HepG2 (cell line): ENCODE results near the gene CD72. TPM values are rescaled to one million over a fixed set of nuclear protein-coding genes. Genes with fewer than 3 reads are reported as not detected.

Experiments
- ARNTL ChIP-seq: sonication (generic); formaldehyde crosslinking; IDR thresholded peaks from 2 replicates; pipeline ENCODE4 v1.4.0; 2020; ENCODE audit warnings: mild to moderate bottlenecking, missing genetic modification reagents
- CC2D1A ChIP-seq: sonication (generic); formaldehyde crosslinking; IDR thresholded peaks from 2 replicates; pipeline ENCODE4 v1.8.1; 2023; ENCODE audit warnings: mild to moderate bottlenecking, missing genetic modification reagents
- CHD4 ChIP-seq: fragments of 200-600 bp; sonication (generic); IDR thresholded peaks from 2 replicates; pipeline ENCODE4 v1.7.0; 2017; ENCODE audit warnings: mild to moderate bottlenecking, low read length, borderline replicate concordance
- CREM ChIP-seq, 2 experiments: sonication (generic) in 1 of 2; formaldehyde crosslinking in 1 of 2; IDR thresholded peaks; 2 replicates each; pipeline versions ENCODE4 v1.4.0 to v1.6.1; 2016 to 2020; ENCODE audit warnings: antibody characterized with exemption in 1 of 2, mild to moderate bottlenecking in 1 of 2, missing genetic modification reagents in 1 of 2
- DNMT3B ChIP-seq: conservative IDR thresholded peaks from 2 replicates; pipeline ENCODE4 v1.6.1; 2016; ENCODE audit warnings: missing biosample characterization, control low read depth
- DR1 ChIP-seq: sonication (generic); formaldehyde crosslinking; IDR thresholded peaks from 2 replicates; pipeline ENCODE4 v1.8.0; 2021; ENCODE audit warnings: mild to moderate bottlenecking, missing genetic modification reagents, inconsistent platforms
- FOXJ3 ChIP-seq: sonication (generic); formaldehyde crosslinking; IDR thresholded peaks from 2 replicates; pipeline ENCODE4 v1.4.0; 2020; ENCODE audit warnings: missing genetic modification reagents, mild to moderate bottlenecking, borderline replicate concordance
- HMGA1 ChIP-seq: sonication (generic); formaldehyde crosslinking; conservative IDR thresholded peaks from 2 replicates; pipeline ENCODE4 v1.4.0; 2020; ENCODE audit warnings: missing genetic modification reagents
- HMGXB3 ChIP-seq: sonication (generic); formaldehyde crosslinking; IDR thresholded peaks from 2 replicates; pipeline ENCODE4 v1.4.0; 2020; ENCODE audit warnings: missing genetic modification reagents, borderline replicate concordance
- KAT8 ChIP-seq: IDR thresholded peaks from 2 replicates; pipeline ENCODE4 v1.6.1; 2016; ENCODE audit warnings: missing genetic modification reagents, missing compliant biosample characterization
- NFIB ChIP-seq: sonication (generic); formaldehyde crosslinking; IDR thresholded peaks from 2 replicates; pipeline ENCODE4 v1.9.0; 2021; ENCODE audit warnings: missing genetic modification reagents, mild to moderate bottlenecking, borderline replicate concordance
- SIN3B ChIP-seq: fragments of 150-350 bp; IDR thresholded peaks from 2 replicates; pipeline ENCODE4 v1.6.1; 2014; ENCODE audit warnings: low read length
- TEAD2 ChIP-seq: sonication (generic); formaldehyde crosslinking; IDR thresholded peaks from 2 replicates; pipeline ENCODE4 v1.9.0; 2021; ENCODE audit warnings: missing genetic modification reagents
- ZBTB1 ChIP-seq: sonication (generic); formaldehyde crosslinking; IDR thresholded peaks from 2 replicates; pipeline ENCODE4 v1.4.0; 2020; ENCODE audit warnings: missing genetic modification reagents, borderline replicate concordance
- ZBTB3 ChIP-seq: sonication (generic); formaldehyde crosslinking; IDR thresholded peaks from 2 replicates; pipeline ENCODE4 v1.4.0; 2020; ENCODE audit warnings: low read depth, mild to moderate bottlenecking, moderate library complexity, missing genetic modification reagents, borderline replicate concordance
- ZBTB38 ChIP-seq: sonication (generic); formaldehyde crosslinking; IDR thresholded peaks from 2 replicates; pipeline ENCODE4 v1.5.1; 2020; ENCODE audit warnings: mild to moderate bottlenecking, missing genetic modification reagents
- ZFY ChIP-seq: sonication (generic); formaldehyde crosslinking; IDR thresholded peaks from 2 replicates; pipeline ENCODE4 v1.4.0; 2020; ENCODE audit warnings: missing genetic modification reagents
- ZMYM2 ChIP-seq: sonication (generic); formaldehyde crosslinking; IDR thresholded peaks from 2 replicates; pipeline ENCODE4 v1.8.0; 2022; ENCODE audit warnings: mild to moderate bottlenecking, missing genetic modification reagents
- ZNF512 ChIP-seq: sonication (generic); formaldehyde crosslinking; IDR thresholded peaks from 2 replicates; pipeline ENCODE4 v1.4.0; 2020; ENCODE audit warnings: mild to moderate bottlenecking, missing genetic modification reagents
- ZNF556 ChIP-seq: sonication (generic); formaldehyde crosslinking; IDR thresholded peaks from 2 replicates; pipeline ENCODE4 v1.4.0; 2020; ENCODE audit warnings: mild to moderate bottlenecking, missing genetic modification reagents, borderline replicate concordance
- ZNF737 ChIP-seq: sonication (generic); formaldehyde crosslinking; IDR thresholded peaks from 2 replicates; pipeline ENCODE4 v1.5.0; 2020; ENCODE audit warnings: missing genetic modification reagents, mild to moderate bottlenecking, borderline replicate concordance
- polyA plus RNA-seq, 8 experiments: library from polyadenylated mRNA; depleted of rRNA in 3 of 8; stranded (reverse) in 7 of 8; unstranded in 1 of 8; fragments of >200 nt; fragmentation: Illumina TruSeq in 4 of 8; extraction: Trizol in 4 of 8; gene quantifications; 2 replicates each; pipeline versions ENCODE4 v1.2.1 to v1.2.3, GENCODE V29; 2011 to 2016; ENCODE audit warnings: low read depth in 4 of 8, missing spikeins in 1 of 8, mixed read lengths in 1 of 8; ENCODE audit not compliant: insufficient read depth in 1 of 8
- total RNA-seq, 5 experiments: library from RNA; depleted of rRNA; stranded (reverse); fragments of >200 nt; fragmentation: Illumina TruSeq; extraction: Trizol; gene quantifications; 2 replicates each; pipeline ENCODE4 v1.2.3, GENCODE V29; 2016; ENCODE audit warnings: low read depth in 1 of 5
- TF ChIP-seq, protein P1 (sequence below): sonication (generic); formaldehyde crosslinking; IDR thresholded peaks from 2 replicates; pipeline ENCODE4 v1.5.0; 2020; ENCODE audit warnings: mild to moderate bottlenecking, missing genetic modification reagents
- TF ChIP-seq, protein P2 (sequence below): IDR thresholded peaks from 2 replicates; pipeline ENCODE4 v1.6.1; 2016; ENCODE audit warnings: control low read depth

CD72 gene
- total and polyA plus RNA-seq, 2 of the 13 experiments (the other 11 are each of a cell fraction or from before 2014, with no cell fraction given), result 0.18 to 1.1 TPM

GRCh38 chr9:35603986-35604577 lies 14.1 kb downstream of the CD72 start (continued):
- TF ChIP-seq DNMT3B (CRISPR knock-in tag) (no peak), ZBTB3 (CRISPR knock-in tag) (no peak), ARNTL (CRISPR knock-in tag) (peak; percentile 84), HMGXB3 (CRISPR knock-in tag) (peak; percentile 87), TEAD2 (CRISPR knock-in tag) (no peak), ZFY (peak; percentile 73; the same call in 1 of the 2 replicates), ZBTB1 (CRISPR knock-in tag) (no peak; the same call in 1 of the 2 replicates), ZNF512 (CRISPR knock-in tag) (no peak), HMGA1 (no peak), SIN3B (no peak), ZNF556 (CRISPR knock-in tag) (no peak), ZMYM2 (no peak), DR1 (peak; percentile 99), CC2D1A (CRISPR knock-in tag) (no peak), ZBTB38 (CRISPR knock-in tag) (peak; percentile 40; the same call in 1 of the 2 replicates), NFIB (CRISPR knock-in tag) (no peak), CREM (IDR thresholded peaks at IDR 0.05) (peak; percentile 85), CREM (CRISPR knock-in tag; IDR thresholded peaks at IDR 0.05) (no peak), CHD4 (no peak), FOXJ3 (CRISPR knock-in tag) (no peak), ZNF737 (no peak), KAT8 (CRISPR knock-in tag) (peak; percentile 92)
- TF ChIP-seq, protein P1, sequence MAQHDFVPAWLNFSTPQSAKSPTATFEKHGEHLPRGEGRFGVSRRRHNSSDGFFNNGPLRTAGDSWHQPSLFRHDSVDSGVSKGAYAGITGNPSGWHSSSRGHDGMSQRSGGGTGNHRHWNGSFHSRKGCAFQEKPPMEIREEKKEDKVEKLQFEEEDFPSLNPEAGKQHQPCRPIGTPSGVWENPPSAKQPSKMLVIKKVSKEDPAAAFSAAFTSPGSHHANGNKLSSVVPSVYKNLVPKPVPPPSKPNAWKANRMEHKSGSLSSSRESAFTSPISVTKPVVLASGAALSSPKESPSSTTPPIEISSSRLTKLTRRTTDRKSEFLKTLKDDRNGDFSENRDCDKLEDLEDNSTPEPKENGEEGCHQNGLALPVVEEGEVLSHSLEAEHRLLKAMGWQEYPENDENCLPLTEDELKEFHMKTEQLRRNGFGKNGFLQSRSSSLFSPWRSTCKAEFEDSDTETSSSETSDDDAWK (CRISPR knock-in tag), result no peak
- TF ChIP-seq, protein P2, sequence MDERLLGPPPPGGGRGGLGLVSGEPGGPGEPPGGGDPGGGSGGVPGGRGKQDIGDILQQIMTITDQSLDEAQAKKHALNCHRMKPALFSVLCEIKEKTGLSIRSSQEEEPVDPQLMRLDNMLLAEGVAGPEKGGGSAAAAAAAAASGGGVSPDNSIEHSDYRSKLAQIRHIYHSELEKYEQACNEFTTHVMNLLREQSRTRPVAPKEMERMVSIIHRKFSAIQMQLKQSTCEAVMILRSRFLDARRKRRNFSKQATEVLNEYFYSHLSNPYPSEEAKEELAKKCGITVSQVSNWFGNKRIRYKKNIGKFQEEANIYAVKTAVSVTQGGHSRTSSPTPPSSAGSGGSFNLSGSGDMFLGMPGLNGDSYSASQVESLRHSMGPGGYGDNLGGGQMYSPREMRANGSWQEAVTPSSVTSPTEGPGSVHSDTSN (CRISPR knock-in tag), result no peak
